ENCODE measurements around the gene CEP250. TPM values are rescaled to one million over a fixed set of nuclear protein-coding genes. Genes with fewer than 3 reads are reported as not detected.
A peak's percentile ranks its signal among the peaks of the same experiment; 100 is the strongest.

Gene CEP250
- 10 to 100 TPM; 18.8 to 55.4 (median 27.1) TPM for total RNA-seq

DNA sequence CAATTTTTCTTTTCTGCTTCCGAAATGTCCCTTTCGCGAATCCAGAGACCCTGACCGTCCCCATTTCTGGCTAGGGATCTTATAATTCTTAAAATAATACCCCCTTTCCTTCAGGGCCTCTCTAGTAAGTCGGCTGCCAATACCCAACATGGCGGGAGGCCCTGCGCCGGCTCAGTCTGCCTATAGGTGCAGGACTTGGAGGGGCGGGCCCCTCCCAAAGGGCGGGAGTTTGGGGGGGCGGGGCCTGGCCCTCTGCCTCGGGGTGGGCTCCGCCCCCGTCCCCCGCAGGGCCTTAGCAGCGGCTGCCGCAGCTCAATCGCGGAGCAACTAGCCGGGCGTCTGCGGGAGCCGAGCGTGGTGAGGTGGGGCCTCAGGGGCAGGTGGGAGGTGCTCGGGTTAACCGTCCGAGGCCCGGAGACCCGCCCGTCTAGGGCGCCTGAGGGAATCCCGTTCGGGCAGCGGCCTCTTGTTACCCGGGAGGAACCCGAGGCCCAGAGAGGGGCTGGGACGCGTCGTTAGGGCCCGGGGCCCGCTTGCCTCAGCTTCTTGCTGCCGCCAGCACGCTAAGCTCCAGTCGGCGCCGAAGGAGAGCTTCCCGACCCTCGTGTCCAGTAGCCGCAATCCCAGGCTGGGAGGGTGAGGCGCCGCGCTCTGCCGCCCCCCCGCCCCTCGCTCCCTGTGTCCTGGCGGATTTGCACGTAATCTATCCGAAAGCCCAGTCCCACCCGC is at the start of gene CEP250:
TSS of gene CEP250 (plus strand) at position 718 of the 729 bp plus-strand sequence. CDS start 6,770 bp downstream, outside the sequence.
- Histone ChIP-seq H3K27me3 (no peaks in the 10 kb centered on the region), H3K36me3 (peaks cover under 1% of the 10 kb centered on the region), H3K9me3 (no peaks in the 10 kb centered on the region), H3K4me3 (peak within 1 kb of the TSS; percentile 83), H3K27ac (peak within 1 kb of the TSS; percentile 97), H3K4me1 (peaks cover 37% of the 10 kb centered on the region)
- TF ChIP-seq POLR2AphosphoS5 (IDR thresholded peaks at IDR 0.05) (no peak), POLR2A (IDR thresholded peaks at IDR 0.05) (no peak), EP300 (IDR thresholded peaks at IDR 0.05) (no peak)
- TF ChIP-seq, protein P1, sequence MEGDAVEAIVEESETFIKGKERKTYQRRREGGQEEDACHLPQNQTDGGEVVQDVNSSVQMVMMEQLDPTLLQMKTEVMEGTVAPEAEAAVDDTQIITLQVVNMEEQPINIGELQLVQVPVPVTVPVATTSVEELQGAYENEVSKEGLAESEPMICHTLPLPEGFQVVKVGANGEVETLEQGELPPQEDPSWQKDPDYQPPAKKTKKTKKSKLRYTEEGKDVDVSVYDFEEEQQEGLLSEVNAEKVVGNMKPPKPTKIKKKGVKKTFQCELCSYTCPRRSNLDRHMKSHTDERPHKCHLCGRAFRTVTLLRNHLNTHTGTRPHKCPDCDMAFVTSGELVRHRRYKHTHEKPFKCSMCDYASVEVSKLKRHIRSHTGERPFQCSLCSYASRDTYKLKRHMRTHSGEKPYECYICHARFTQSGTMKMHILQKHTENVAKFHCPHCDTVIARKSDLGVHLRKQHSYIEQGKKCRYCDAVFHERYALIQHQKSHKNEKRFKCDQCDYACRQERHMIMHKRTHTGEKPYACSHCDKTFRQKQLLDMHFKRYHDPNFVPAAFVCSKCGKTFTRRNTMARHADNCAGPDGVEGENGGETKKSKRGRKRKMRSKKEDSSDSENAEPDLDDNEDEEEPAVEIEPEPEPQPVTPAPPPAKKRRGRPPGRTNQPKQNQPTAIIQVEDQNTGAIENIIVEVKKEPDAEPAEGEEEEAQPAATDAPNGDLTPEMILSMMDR (IDR thresholded peaks at IDR 0.05) = no peak
- WGBS = 0% methylated on average over 20 of the region's 59 CpGs
- DNase-seq (ENCODE audit: low spot score in 2 of 2) = peak; percentile 94 to 96

GRCh38 chr20:35405775-35406174 is 49.6 kb upstream of the CEP250 start:
- TF ChIP-seq EP300 (IDR thresholded peaks at IDR 0.05) (no peak), POLR2AphosphoS5 (IDR thresholded peaks at IDR 0.05) (no peak), POLR2A (IDR thresholded peaks at IDR 0.05) (no peak)
- TF ChIP-seq, protein P1 (IDR thresholded peaks at IDR 0.05) = no peak
- Histone ChIP-seq H3K4me1 (peaks cover 4% of the 10 kb centered on the region), H3K4me3 (no peak overlapping the region), H3K27me3 (no peaks in the 10 kb centered on the region), H3K36me3 (peaks cover 37% of the 10 kb centered on the region), H3K27ac (no peak overlapping the region), H3K9me3 (no peaks in the 10 kb centered on the region)
- 96% methylated on average over 3 of the region's 3 CpGs for WGBS
- no peak for DNase-seq (ENCODE audit: low spot score in 2 of 2)

- Histone ChIP-seq H3K4me3 (no peak overlapping the region), H3K27ac (no peak overlapping the region), H3K9me3 (no peaks in the 10 kb centered on the region), H3K27me3 (no peaks in the 10 kb centered on the region), H3K4me1 (peaks cover 12% of the 10 kb centered on the region), H3K36me3 (peaks cover 37% of the 10 kb centered on the region)
- no peak for TF ChIP-seq EP300 (IDR thresholded peaks at IDR 0.05)
- TF ChIP-seq POLR2AphosphoS5 (IDR thresholded peaks at IDR 0.05) = no peak
- TF ChIP-seq POLR2A (IDR thresholded peaks at IDR 0.05) = no peak
- TF ChIP-seq, protein P1 (IDR thresholded peaks at IDR 0.05) = no peak
- DNase-seq (ENCODE audit: low spot score in 2 of 2) = no peak
- 93% methylated on average over 3 of the region's 3 CpGs for WGBS
Measured at GRCh38 chr20:35408270-35408669, 47.1 kb upstream of the CEP250 start.

DNA sequence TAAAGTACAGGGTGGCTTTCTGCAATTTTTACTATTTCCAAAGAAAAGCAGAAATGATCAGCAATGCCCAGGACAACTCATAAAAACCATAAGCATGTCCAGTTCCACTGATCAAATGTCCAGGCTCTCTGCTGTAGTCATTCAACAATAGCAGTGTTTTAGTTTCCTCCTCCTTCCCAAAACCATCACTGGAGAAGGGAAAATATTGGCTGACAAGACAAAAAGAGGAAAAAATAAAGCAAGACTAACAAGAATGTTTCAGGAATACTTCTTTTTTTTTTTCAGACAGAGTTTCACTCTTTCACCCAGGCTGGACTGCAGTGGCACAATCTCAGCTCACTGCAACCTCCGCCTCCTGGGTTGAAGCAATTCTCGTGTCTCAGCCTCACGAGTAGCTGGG is 45.9 kb upstream of the CEP250 start:
- no peak for TF ChIP-seq EP300 (IDR thresholded peaks at IDR 0.05)
- TF ChIP-seq POLR2AphosphoS5 (IDR thresholded peaks at IDR 0.05) = no peak
- TF ChIP-seq POLR2A (IDR thresholded peaks at IDR 0.05) = no peak
- TF ChIP-seq, protein P1 (IDR thresholded peaks at IDR 0.05) = no peak
- Histone ChIP-seq H3K9me3 (no peaks in the 10 kb centered on the region), H3K4me3 (no peak overlapping the region), H3K36me3 (peaks cover 37% of the 10 kb centered on the region), H3K4me1 (peaks cover 12% of the 10 kb centered on the region), H3K27me3 (no peaks in the 10 kb centered on the region), H3K27ac (no peak overlapping the region)
- 83% methylated on average over 3 of the region's 3 CpGs for WGBS
- no peak for DNase-seq (ENCODE audit: low spot score in 2 of 2)

DNA sequence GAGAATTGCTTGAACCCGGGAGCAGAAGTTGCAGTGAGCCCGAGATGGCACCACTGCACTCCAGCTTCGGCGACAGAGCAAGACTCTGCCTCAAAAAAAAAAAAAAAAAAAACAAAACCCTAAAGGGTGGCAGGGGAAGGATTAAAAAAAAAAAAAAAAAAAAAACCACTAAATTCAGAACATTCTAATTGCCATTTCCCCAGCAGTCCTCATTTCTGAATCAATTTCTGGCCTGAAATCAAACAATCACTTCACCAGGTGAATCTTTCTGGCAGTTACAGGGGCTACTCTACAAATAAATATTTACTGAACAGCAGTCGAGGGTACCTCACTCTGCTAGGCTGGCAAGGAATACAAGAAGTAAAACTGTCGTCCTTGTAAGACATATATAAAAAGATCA is 44.8 kb upstream of the CEP250 start:
- H3K27ac ChIP-seq = no peak overlapping the region
- 74% methylated on average over 6 of the region's 6 CpGs for WGBS
- no peak for DNase-seq (ENCODE audit: low spot score in 2 of 2)
- H3K4me3 ChIP-seq = no peak overlapping the region
- peaks cover 12% of the 10 kb centered on the region for H3K4me1 ChIP-seq
- peaks cover 37% of the 10 kb centered on the region for H3K36me3 ChIP-seq
- H3K9me3 ChIP-seq = no peaks in the 10 kb centered on the region
- H3K27me3 ChIP-seq = no peaks in the 10 kb centered on the region
- no peak for TF ChIP-seq POLR2AphosphoS5 (IDR thresholded peaks at IDR 0.05)
- no peak for TF ChIP-seq EP300 (IDR thresholded peaks at IDR 0.05)
- no peak for TF ChIP-seq POLR2A (IDR thresholded peaks at IDR 0.05)
- TF ChIP-seq, protein P1 (IDR thresholded peaks at IDR 0.05) = no peak

Measured in suprapubic skin (tissue), 4 donors.